GM19238 (cell line): ENCODE data around the gene FCER2.

Source experiments
- DNase-seq: peaks from one replicate; pipeline ENCODE4 v3.0.0; 2011; ENCODE audit warnings: low spot score; ENCODE audit not compliant: insufficient read length

Gene FCER2

GRCh38 chr19:7704280-7705060, 2.5 kb upstream of the FCER2 start:
- no peak for DNase-seq

- DNase-seq: no peak
These were observed 1.4 kb upstream of the FCER2 start for GRCh38 chr19:7703332-7703731.

GRCh38 chr19:7701049-7701653, 780 bp downstream of the FCER2 start:
- DNase-seq: no peak

- no peak for DNase-seq
These were observed 2.2 kb downstream of the FCER2 start for GRCh38 chr19:7699417-7700401.

GRCh38 chr19:7699003-7699402, 2.9 kb downstream of the FCER2 start:
- DNase-seq: no peak

- DNase-seq: no peak
These were observed 3.3 kb downstream of the FCER2 start for GRCh38 chr19:7698583-7698982.

- DNase-seq: no peak
These were observed 4.1 kb downstream of the FCER2 start for GRCh38 chr19:7697721-7698287.

- DNase-seq: no peak
These were observed 7.4 kb downstream of the FCER2 start for GRCh38 chr19:7694499-7694898.

- DNase-seq: no peak
These were observed 9.4 kb downstream of the FCER2 start for GRCh38 chr19:7692417-7693088.

GRCh38 chr19:7691497-7691896, 10.4 kb downstream of the FCER2 start:
- no peak for DNase-seq

- DNase-seq: no peak
These were observed 11.1 kb downstream of the FCER2 start for GRCh38 chr19:7690779-7691258.

- DNase-seq: no peak
These were observed 12.8 kb downstream of the FCER2 start for GRCh38 chr19:7689165-7689564.

- DNase-seq: no peak
These were observed 14.8 kb downstream of the FCER2 start for GRCh38 chr19:7687177-7687576.

GRCh38 chr19:7685546-7686445, 16.1 kb downstream of the FCER2 start:
- no peak for DNase-seq

- no peak for DNase-seq
These were observed 19.6 kb downstream of the FCER2 start for GRCh38 chr19:7682175-7682855.

GRCh38 chr19:7681340-7682174, 20.4 kb downstream of the FCER2 start:
- DNase-seq: peak; percentile 89

- DNase-seq: peak; percentile 83
These were observed 21.2 kb downstream of the FCER2 start, which contains the start of gene TRAPPC5 for GRCh38 chr19:7680606-7681339. Gene TRAPPC5 (plus strand): TSS chr19:7680833. CDS start chr19:7682254, 1,421 bp downstream.
